ENCODE data around the gene FAM83B.
"Not testable (repeated sequence)": the region's sequence is repeated elsewhere in the genome, so short reads cannot be mapped to it uniquely, and the experiment has no call there.

Gene FAM83B

GRCh38 chr6:54864272-54864671 lies 17.7 kb downstream of the FAM83B start:
- no peak for DNase-seq

GRCh38 chr6:54865091-54865631 lies 18.6 kb downstream of the FAM83B start:
- DNase-seq = no peak

DNA sequence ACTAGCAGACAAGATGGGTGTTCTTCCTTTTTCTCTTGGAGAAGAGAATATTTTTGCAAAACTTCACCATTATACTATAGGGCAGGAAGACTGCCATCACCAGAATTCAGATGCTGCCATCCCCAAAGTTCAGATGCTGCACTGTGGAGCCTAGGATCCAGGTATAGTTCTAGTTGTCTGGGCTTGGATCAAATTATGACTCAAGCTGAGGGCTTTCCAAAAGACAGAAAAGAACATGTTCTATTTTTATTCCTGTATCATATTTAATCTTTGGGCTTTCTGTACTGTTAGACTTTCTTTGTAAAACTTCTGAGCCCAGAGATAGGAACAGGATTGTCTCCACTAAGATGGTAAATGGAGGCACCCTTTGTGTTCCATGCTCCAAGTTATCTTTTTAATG lies 22.0 kb downstream of the FAM83B start:
- DNase-seq = no peak

DNA sequence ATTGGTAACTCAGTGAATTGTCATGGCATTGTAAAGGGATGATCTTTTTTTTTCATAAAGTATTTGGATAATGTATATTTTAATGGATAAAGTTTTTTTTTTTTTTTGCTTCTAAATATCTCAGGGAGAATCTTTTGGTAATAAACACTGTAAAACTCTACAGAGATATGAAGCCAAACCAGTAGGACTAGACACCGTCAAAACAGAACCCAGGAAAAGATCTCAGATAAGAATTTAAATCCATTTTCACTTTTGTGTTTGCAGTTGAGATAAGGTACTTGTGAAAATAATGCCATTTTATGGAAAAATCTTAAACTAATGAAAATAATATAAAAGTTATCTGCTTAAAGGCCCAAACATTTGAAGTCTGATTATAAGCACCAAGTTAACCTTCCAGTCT lies 27.0 kb downstream of the FAM83B start:
- no peak for DNase-seq

- DNase-seq = no peak
Observed at GRCh38 chr6:54874349-54875048, 27.9 kb downstream of the FAM83B start.

DNA sequence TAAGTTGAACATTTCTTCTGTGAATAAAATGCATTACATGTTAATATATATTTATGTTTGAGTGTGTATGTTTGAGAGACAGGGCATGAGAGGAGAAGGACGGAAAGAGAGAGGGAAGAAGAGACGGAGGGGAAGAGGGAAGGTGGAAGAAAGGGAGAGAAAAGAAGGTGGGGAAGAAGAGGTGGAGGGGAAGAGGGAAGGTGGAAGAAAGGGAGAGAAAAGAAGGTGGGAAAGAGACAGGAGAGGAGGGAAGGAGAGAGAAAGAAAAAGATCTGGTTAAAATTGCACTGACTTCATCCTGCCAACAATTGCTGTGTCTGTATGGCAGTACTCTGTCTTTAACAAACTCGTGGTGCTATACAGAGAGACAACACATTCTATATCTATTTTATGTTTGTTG lies 29.0 kb downstream of the FAM83B start:
- no peak for DNase-seq

GRCh38 chr6:54876365-54876764 lies 29.8 kb downstream of the FAM83B start:
- no peak for DNase-seq

DNA sequence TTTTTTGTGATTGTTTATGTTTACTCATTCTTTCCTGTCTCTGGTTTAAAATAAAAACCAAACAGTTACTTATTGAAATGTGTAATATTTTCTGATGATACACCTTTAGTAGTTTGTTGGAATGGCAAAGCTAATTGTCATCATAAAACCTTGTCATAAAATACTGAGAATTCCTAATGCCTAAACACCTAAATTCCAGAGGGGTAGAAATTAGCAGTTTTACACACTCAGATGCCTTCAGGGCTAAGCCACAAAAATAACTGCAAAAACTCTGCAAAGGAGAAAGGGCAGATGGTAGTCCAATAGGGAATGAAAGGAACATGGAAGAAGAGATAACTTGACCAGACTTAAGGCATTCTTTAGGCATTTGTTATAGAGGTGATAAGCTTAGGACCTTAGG lies 30.3 kb downstream of the FAM83B start:
- no peak for DNase-seq

GRCh38 chr6:54877713-54878317 lies 31.2 kb downstream of the FAM83B start:
- no peak for DNase-seq

- DNase-seq = no peak
Observed at GRCh38 chr6:54878718-54879117, 32.1 kb downstream of the FAM83B start.

GRCh38 chr6:54879188-54879985 lies 32.8 kb downstream of the FAM83B start:
- DNase-seq = no peak

DNA sequence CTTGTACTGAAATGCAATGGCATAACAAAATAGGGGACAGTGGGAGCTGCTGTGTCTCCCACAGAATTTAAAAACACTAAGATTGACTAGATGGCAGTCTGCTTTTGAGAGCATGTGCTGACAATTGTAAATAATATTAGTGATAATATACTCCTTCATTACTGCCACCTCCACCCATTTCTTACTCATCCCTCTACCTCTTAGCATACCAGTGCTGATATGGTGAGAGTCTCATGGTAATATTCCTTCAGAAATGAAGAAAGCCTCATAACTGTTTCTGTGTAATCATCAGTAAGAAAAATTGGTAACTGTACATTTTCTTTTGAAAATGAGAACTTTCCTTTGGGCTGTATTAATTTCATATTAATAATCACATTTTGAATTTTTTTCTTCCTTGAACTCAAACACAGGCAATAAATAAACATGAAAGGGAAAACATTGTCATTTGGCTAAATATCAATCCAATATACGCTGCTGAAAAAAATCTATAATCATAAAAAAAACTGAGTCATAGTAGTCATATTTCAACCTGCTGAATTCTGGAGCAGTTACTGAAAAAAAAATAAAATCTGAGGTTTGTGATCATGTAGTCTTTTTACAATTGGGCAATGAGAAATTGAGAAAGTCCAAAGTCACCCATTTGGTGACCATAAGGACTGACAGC lies 34.6 kb downstream of the FAM83B start:
- DNase-seq = no peak

DNA sequence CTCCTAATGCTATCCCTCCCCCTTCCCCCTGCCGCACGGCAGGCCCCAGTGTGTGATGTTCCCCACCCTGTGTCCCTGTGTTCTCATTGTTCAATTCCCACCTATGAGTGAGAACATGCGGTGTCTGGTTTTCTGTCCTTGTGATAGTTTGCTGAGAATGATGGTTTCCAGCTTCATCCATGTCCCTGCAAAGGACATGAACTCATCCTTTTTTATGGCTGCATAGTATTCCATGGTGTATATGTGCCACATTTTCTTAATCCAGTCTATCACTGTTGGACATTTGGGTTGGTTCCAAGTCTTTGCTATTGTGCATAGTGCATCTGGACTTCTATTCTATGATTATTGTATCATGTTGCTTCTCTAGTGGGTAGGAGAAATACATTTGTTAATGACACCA lies 35.3 kb downstream of the FAM83B start:
- DNase-seq = not testable (repeated sequence)

- no peak for DNase-seq
Observed at GRCh38 chr6:54886932-54887584, 40.5 kb downstream of the FAM83B start.

GRCh38 chr6:54891536-54891935 lies 45.0 kb downstream of the FAM83B start:
- no peak for DNase-seq

DNA sequence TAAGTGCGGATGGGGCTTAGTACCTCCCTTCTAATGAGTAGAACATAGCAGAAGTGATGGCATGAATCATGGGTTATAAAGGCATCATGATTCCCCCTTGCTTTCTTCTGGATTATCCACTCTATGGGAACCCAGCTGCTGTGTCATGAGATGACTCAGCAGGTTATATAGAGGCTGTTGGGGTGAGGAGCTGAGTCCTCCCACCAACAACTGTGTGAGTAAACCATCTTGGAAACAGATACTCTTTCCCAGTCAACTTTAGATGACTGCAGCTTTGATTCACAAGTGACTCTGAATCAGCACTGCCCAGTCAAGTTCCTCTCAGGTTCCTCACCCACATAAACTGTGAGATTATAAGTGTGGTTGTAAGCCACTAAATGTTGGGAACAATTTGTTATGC lies 46.3 kb downstream of the FAM83B start:
- no peak for DNase-seq

DNA sequence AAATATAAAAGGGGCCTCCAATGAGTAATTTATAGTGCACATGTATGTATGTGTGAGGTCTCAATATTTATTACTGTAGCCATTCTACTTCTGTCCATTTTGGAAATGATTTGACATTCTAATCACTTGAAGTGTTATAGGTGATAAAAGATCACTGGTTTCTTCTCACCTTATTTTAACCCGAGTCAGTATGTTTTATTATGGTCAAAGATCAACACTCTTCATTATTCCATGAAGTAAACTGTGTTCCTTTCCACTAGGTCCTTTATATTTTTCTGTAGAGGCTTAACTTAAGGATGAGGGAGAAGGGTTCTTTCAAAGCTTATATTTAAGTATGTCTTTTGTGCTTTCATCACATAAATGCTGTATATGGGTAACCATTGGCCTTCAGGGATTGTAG lies 47.2 kb downstream of the FAM83B start:
- DNase-seq = no peak

DNA sequence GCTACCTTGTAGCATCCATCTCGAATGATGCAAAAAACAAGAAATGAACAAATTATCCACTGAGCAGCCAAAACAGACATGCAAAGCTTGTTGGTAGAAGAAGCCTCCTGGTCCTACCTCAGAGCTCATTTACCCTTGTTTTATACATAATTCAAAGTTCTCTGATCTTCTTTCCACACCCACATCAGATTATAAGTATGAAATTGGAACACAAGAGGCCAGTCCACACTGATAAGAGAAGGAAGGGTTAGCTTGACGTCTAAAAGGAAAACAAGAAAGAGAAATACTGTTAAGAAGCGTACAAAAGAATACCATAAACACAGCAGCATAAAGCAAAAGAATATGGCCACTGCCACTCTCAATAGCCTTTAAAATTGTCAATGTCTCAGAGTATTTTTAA lies 49.7 kb downstream of the FAM83B start:
- DNase-seq = no peak

DNA sequence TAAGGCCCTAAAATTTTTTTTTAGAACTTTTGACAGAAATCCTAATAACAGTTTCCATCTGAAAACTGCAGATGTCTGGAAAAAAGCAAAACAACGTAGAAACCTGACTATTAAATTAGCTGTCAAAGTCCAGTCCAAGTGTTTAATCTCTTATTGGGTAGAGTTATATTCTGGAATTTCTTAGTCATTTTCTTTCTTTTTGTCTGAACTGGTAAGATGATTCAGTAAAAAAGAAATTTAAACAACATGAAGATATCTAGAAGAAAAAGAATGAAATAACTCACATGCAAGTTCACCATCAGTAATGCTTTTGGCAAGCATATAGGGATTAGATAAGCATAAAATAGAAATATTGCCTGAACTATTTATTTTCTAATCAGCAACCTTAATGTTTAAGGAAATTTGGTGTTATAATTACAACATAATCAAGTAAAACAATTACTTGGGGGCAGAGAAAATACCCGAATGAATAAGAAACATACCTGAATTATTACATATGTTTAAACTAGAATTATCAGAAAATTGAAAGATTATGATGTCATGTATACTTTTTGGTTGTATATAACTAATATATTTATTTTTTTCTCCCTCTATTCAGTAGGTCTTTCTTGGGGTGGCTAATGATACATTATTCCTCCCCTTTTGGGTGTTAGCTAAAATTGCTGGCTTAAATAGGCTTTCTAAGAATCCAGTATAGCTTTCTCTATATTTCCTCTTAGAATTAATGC lies 51.1 kb downstream of the FAM83B start:
- DNase-seq = no peak

DNA sequence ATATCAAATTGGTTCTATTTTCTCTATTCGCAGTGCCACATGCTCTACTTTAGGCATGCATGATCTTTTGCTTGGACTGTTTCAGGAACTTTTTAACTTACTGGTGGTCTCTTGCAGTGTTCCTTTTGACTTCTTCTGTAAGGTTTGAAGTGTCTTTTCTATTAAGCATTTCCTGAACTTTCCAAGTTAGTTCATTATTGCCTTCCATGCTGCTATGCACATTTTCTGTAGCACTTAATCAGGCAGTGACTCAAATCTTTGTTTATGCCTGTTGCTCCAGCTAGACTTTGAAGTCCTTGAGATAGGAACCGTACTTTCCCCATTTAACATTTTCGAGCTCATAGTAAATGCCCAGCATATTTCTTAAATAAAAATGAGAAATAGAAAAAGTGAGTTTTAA lies 52.2 kb downstream of the FAM83B start:
- DNase-seq = no peak

GRCh38 chr6:54899442-54899841 lies 52.9 kb downstream of the FAM83B start:
- no peak for DNase-seq

- no peak for DNase-seq
Observed at GRCh38 chr6:54899986-54900385, 53.4 kb downstream of the FAM83B start.
